ENCODE measurements around the gene CDRT15L2.
"Not testable (repeated sequence)": the region's sequence is repeated elsewhere in the genome, so short reads cannot be mapped to it uniquely, and the experiment has no call there.

- TF ChIP-seq CTCF, POLR2A (IDR thresholded peaks at IDR 0.05): not testable (repeated sequence)
Measured at GRCh38 chr17:20583891-20584577, 4.5 kb downstream of the CDRT15L2 start.

Measured in right lobe of liver (tissue), 4 donors.